HG03378 (cell line): ENCODE measurements around the gene TCFL5.

Experiments
- ATAC-seq: cut with Tn5 transposase; IDR thresholded peaks from one replicate; pipeline ENCODE4 v1.9.1; 2021; ENCODE audit warnings: mild to moderate bottlenecking, moderate library complexity; ENCODE audit not compliant: unreplicated experiment

Gene TCFL5

GRCh38 chr20:62814060-62814708, 47.4 kb downstream of the TCFL5 start:
- ATAC-seq = no peak

GRCh38 chr20:62813588-62813987, 48.0 kb downstream of the TCFL5 start:
- no peak for ATAC-seq

- no peak for ATAC-seq
Observed at GRCh38 chr20:62812907-62813200, 48.8 kb downstream of the TCFL5 start.

GRCh38 chr20:62812181-62812906, 49.3 kb downstream of the TCFL5 start:
- no peak for ATAC-seq

- ATAC-seq = no peak
Observed at GRCh38 chr20:62811720-62812119, 49.9 kb downstream of the TCFL5 start.

GRCh38 chr20:62811320-62811719, 50.3 kb downstream of the TCFL5 start:
- no peak for ATAC-seq

- ATAC-seq = no peak
Observed at GRCh38 chr20:62809530-62810428, 51.8 kb downstream of the TCFL5 start.

- ATAC-seq = no peak
Observed at GRCh38 chr20:62808211-62808865, 53.3 kb downstream of the TCFL5 start.

GRCh38 chr20:62807444-62808210, 54.0 kb downstream of the TCFL5 start:
- no peak for ATAC-seq

- no peak for ATAC-seq
Observed at GRCh38 chr20:62806383-62807050, 55.1 kb downstream of the TCFL5 start.

- ATAC-seq = no peak
Observed at GRCh38 chr20:62805711-62806382, 55.8 kb downstream of the TCFL5 start.

GRCh38 chr20:62805155-62805710, 56.4 kb downstream of the TCFL5 start:
- no peak for ATAC-seq

- ATAC-seq = no peak
Observed at GRCh38 chr20:62804627-62805154, 56.9 kb downstream of the TCFL5 start, which contains the start of gene OGFR. Gene OGFR (plus strand): TSS chr20:62804835. CDS start chr20:62804860, 25 bp downstream.

GRCh38 chr20:62804021-62804626, 57.5 kb downstream of the TCFL5 start:
- no peak for ATAC-seq

- ATAC-seq = no peak
Observed at GRCh38 chr20:62802026-62802712, 59.5 kb downstream of the TCFL5 start.

GRCh38 chr20:62801284-62802010, 60.2 kb downstream of the TCFL5 start:
- no peak for ATAC-seq
